ENCODE results near the gene CDSN.
"Not testable (repeated sequence)": the region's sequence is repeated elsewhere in the genome, so short reads cannot be mapped to it uniquely, and the experiment has no call there.

The CDSN gene

GRCh38 chr6:31120151-31120915 lies at the start of gene CDSN:
Gene CDSN, minus strand, starts transcription at chr6:31120446. Its CDS starts 27 bp downstream, at chr6:31120419.
- H3K4me3 Mint-ChIP-seq, result no peak within 1 kb of the TSS
- intact Hi-C loops (cut with micrococcal nuclease), result no loop called here
- H3K27me3 Mint-ChIP-seq, result peaks cover 43% of the 10 kb centered on the region
- H3K4me1 Mint-ChIP-seq (ENCODE audit: low read depth), result peaks cover 36% of the 10 kb centered on the region
- H3K9me3 Mint-ChIP-seq, result no peaks in the 10 kb centered on the region
- no peak within 1 kb of the TSS for H3K27ac Mint-ChIP-seq
- no peaks in the 10 kb centered on the region for H3K36me3 Mint-ChIP-seq (ENCODE audit: low read depth)

GRCh38 chr6:31169123-31169857 lies 49.0 kb upstream of the CDSN start:
- H3K36me3 Mint-ChIP-seq (ENCODE audit: low read depth), result no peaks in the 10 kb centered on the region
- H3K4me3 Mint-ChIP-seq, result no peak overlapping the region
- no peaks in the 10 kb centered on the region for H3K9me3 Mint-ChIP-seq
- H3K4me1 Mint-ChIP-seq (ENCODE audit: low read depth), result no peaks in the 10 kb centered on the region
- H3K27me3 Mint-ChIP-seq, result no peaks in the 10 kb centered on the region
- intact Hi-C loops (cut with micrococcal nuclease), result no loop called here
- no peak overlapping the region for H3K27ac Mint-ChIP-seq

- intact Hi-C loops (cut with micrococcal nuclease), result no loop called here
- H3K4me3 Mint-ChIP-seq, result no peak overlapping the region
- H3K9me3 Mint-ChIP-seq, result no peaks in the 10 kb centered on the region
- no peaks in the 10 kb centered on the region for H3K27me3 Mint-ChIP-seq
- H3K4me1 Mint-ChIP-seq (ENCODE audit: low read depth), result no peaks in the 10 kb centered on the region
- H3K36me3 Mint-ChIP-seq (ENCODE audit: low read depth), result no peaks in the 10 kb centered on the region
- no peak overlapping the region for H3K27ac Mint-ChIP-seq
Observed at GRCh38 chr6:31168606-31169005, 48.4 kb upstream of the CDSN start.

- Mint-ChIP-seq H3K27ac (no peak overlapping the region), H3K4me1 (ENCODE audit: low read depth) (no peaks in the 10 kb centered on the region), H3K4me3 (no peak overlapping the region), H3K27me3 (no peaks in the 10 kb centered on the region), H3K9me3 (no peaks in the 10 kb centered on the region), H3K36me3 (ENCODE audit: low read depth) (no peaks in the 10 kb centered on the region)
- intact Hi-C loops (cut with micrococcal nuclease), result no loop called here
Observed at GRCh38 chr6:31165986-31166385, 45.7 kb upstream of the CDSN start.

- H3K9me3 Mint-ChIP-seq; intact Hi-C loops (cut with micrococcal nuclease); H3K36me3 Mint-ChIP-seq (ENCODE audit: low read depth); H3K4me3 Mint-ChIP-seq; H3K27me3 Mint-ChIP-seq; H3K27ac Mint-ChIP-seq; H3K4me1 Mint-ChIP-seq (ENCODE audit: low read depth): not testable (repeated sequence)
Observed at GRCh38 chr6:31165064-31165832, 45.0 kb upstream of the CDSN start.

- H3K27ac Mint-ChIP-seq; H3K4me1 Mint-ChIP-seq (ENCODE audit: low read depth); H3K9me3 Mint-ChIP-seq; H3K27me3 Mint-ChIP-seq; H3K4me3 Mint-ChIP-seq; intact Hi-C loops (cut with micrococcal nuclease); H3K36me3 Mint-ChIP-seq (ENCODE audit: low read depth): not testable (repeated sequence)
Observed at GRCh38 chr6:31164475-31165063, 44.3 kb upstream of the CDSN start.

- no peaks in the 10 kb centered on the region for H3K9me3 Mint-ChIP-seq
- H3K4me3 Mint-ChIP-seq, result no peak overlapping the region
- H3K27me3 Mint-ChIP-seq, result no peaks in the 10 kb centered on the region
- peaks cover 8% of the 10 kb centered on the region for H3K4me1 Mint-ChIP-seq (ENCODE audit: low read depth)
- no peaks in the 10 kb centered on the region for H3K36me3 Mint-ChIP-seq (ENCODE audit: low read depth)
- no peak overlapping the region for H3K27ac Mint-ChIP-seq
- intact Hi-C loops (cut with micrococcal nuclease), result no loop called here
Observed at GRCh38 chr6:31163922-31164321, 43.7 kb upstream of the CDSN start.

GRCh38 chr6:31162463-31163165 lies 42.4 kb upstream of the CDSN start:
- H3K36me3 Mint-ChIP-seq (ENCODE audit: low read depth), result no peaks in the 10 kb centered on the region
- H3K4me1 Mint-ChIP-seq (ENCODE audit: low read depth), result peaks cover 17% of the 10 kb centered on the region
- H3K9me3 Mint-ChIP-seq, result no peaks in the 10 kb centered on the region
- H3K27me3 Mint-ChIP-seq, result no peaks in the 10 kb centered on the region
- H3K27ac Mint-ChIP-seq, result no peak overlapping the region
- intact Hi-C loops (cut with micrococcal nuclease), result no loop called here
- H3K4me3 Mint-ChIP-seq, result no peak overlapping the region

GRCh38 chr6:31161216-31162126 lies 41.2 kb upstream of the CDSN start:
- Mint-ChIP-seq H3K9me3 (no peaks in the 10 kb centered on the region), H3K4me3 (no peak overlapping the region), H3K36me3 (ENCODE audit: low read depth) (no peaks in the 10 kb centered on the region), H3K27me3 (no peaks in the 10 kb centered on the region), H3K4me1 (ENCODE audit: low read depth) (peaks cover 26% of the 10 kb centered on the region), H3K27ac (no peak overlapping the region)
- intact Hi-C loops (cut with micrococcal nuclease), result no loop called here

GRCh38 chr6:31158863-31159855 lies 38.9 kb upstream of the CDSN start:
- peaks cover 26% of the 10 kb centered on the region for H3K4me1 Mint-ChIP-seq (ENCODE audit: low read depth)
- no peaks in the 10 kb centered on the region for H3K27me3 Mint-ChIP-seq
- H3K9me3 Mint-ChIP-seq, result no peaks in the 10 kb centered on the region
- peak overlapping the region; percentile 84 for H3K4me3 Mint-ChIP-seq
- intact Hi-C loops (cut with micrococcal nuclease), result no loop called here
- peak overlapping the region; percentile 77 for H3K27ac Mint-ChIP-seq
- H3K36me3 Mint-ChIP-seq (ENCODE audit: low read depth), result peaks cover 14% of the 10 kb centered on the region

- intact Hi-C loops (cut with micrococcal nuclease), result no loop called here
- Mint-ChIP-seq H3K27ac (peak within 1 kb of the TSS; percentile 77), H3K4me1 (ENCODE audit: low read depth) (peaks cover 26% of the 10 kb centered on the region), H3K27me3 (no peaks in the 10 kb centered on the region), H3K4me3 (peak within 1 kb of the TSS; percentile 84), H3K9me3 (no peaks in the 10 kb centered on the region), H3K36me3 (ENCODE audit: low read depth) (peaks cover 15% of the 10 kb centered on the region)
Observed at GRCh38 chr6:31158140-31158862, 38.1 kb upstream of the CDSN start, which contains the start of gene TCF19. Gene TCF19, plus strand, starts transcription at chr6:31158589. Its CDS starts 881 bp downstream, at chr6:31159470.
